Mucosa of descending colon (tissue), 3 donors: Measurements from ENCODE around the gene IFT52. TPM values are rescaled to one million over a fixed set of nuclear protein-coding genes. Genes with fewer than 3 reads are reported as not detected.

ENCODE experiments used
- ATAC-seq: fragments of 200-7000 bp; cut with Tn5 transposase; one replicate; pipeline ENCODE4 v1.9.1; 2020; ENCODE audit warnings: mild to moderate bottlenecking, moderate library complexity
- DNase-seq, 3 donors: peaks; one replicate each; pipeline ENCODE4 v3.0.0-alpha.2; 2020
- H3K36me3 ChIP-seq: fragments of 200-600 bp; one replicate; pipeline ENCODE4 v1.8.0; 2021; ENCODE audit warnings: low read depth, mild to moderate bottlenecking
- H3K4me1 ChIP-seq: fragments of 200-600 bp; one replicate; pipeline ENCODE4 v1.8.0; 2021; ENCODE audit warnings: low read depth, mild to moderate bottlenecking
- H3K4me3 ChIP-seq: fragments of 200-600 bp; one replicate; pipeline ENCODE4 v1.8.0; 2021; ENCODE audit warnings: mild to moderate bottlenecking
- H3K9me3 ChIP-seq: fragments of 200-600 bp; one replicate; pipeline ENCODE4 v1.8.0; 2021; ENCODE audit warnings: mild to moderate bottlenecking
- intact Hi-C, 2 donors: fragments of 100-400 bp; cut with DNase I in 1 of 2; cut with micrococcal nuclease in 1 of 2; formaldehyde crosslinking; loops; one replicate each; pipeline versions ENCODE4 v1.11.0 to v1.11.1; 2022; cut with DNase I, micrococcal nuclease
- total RNA-seq, 3 donors: library from RNA; stranded (reverse); fragmentation: NEBNext Ultra II Directional in 2 of 3; extraction: Animal tissue kit (Norgen Biotek cat#: 25700) in 2 of 3; gene quantifications; one replicate each; pipeline versions ENCODE4 v1.2.1 to v1.2.4, GENCODE V29; 2021 to 2023
- TF ChIP-seq, protein P1 (sequence below): fragments of 200-600 bp; IDR thresholded peaks from one replicate; pipeline ENCODE4 v1.8.0; 2022; ENCODE audit warnings: antibody characterized with exemption, mild to moderate bottlenecking
- donor health status: DM: no; HTN: no; CAD: no; lungs with moderate emphysema.
- donor health status: DM: no; HTN: no; CAD: no.
- donor health status: DM: no; HTN: yes; CAD: no.

Gene IFT52
- total RNA-seq, 3 donors from 2014 or later = 19.5 to 24.1 (median 22.8) TPM

DNA sequence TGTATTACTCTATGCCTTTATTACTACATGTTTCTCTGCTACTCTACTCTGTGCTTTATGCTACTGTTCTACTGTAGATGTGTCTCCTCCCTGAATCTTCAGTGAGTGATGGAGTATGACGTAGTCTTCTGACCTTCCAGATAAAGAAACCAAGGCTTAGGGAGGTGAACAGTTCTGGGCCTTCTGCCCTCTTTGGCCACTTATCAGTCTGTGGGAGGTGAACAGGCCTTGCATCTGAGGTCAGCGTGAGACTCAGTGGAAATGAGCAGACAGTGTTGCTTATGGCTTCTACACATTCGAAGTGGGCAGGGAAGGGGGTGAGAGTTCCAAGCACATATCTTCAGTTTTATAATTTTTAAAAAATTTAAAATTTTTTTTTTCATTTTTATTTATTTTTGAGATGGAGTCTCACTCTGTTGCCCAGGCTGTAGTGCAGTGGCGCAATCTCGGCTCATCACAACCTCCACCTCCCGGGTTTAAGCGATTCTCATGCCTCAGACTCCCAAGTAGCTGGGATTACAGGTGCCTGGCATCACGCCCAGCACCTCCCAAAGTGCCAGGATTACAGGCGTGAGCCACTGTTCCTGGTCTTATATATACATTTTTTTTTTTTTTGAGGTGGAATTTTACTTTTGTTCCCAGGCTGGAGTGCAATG is 100.3 kb downstream of the IFT52 start:
- H3K36me3 ChIP-seq = no peaks in the 10 kb centered on the region
- H3K4me1 ChIP-seq = no peaks in the 10 kb centered on the region
- ATAC-seq (no peak), DNase-seq (peak in 1 of 3 donors; percentile 12)
- H3K9me3 ChIP-seq = no peaks in the 10 kb centered on the region
- TF ChIP-seq, protein P1, sequence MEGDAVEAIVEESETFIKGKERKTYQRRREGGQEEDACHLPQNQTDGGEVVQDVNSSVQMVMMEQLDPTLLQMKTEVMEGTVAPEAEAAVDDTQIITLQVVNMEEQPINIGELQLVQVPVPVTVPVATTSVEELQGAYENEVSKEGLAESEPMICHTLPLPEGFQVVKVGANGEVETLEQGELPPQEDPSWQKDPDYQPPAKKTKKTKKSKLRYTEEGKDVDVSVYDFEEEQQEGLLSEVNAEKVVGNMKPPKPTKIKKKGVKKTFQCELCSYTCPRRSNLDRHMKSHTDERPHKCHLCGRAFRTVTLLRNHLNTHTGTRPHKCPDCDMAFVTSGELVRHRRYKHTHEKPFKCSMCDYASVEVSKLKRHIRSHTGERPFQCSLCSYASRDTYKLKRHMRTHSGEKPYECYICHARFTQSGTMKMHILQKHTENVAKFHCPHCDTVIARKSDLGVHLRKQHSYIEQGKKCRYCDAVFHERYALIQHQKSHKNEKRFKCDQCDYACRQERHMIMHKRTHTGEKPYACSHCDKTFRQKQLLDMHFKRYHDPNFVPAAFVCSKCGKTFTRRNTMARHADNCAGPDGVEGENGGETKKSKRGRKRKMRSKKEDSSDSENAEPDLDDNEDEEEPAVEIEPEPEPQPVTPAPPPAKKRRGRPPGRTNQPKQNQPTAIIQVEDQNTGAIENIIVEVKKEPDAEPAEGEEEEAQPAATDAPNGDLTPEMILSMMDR = no peak
- H3K4me3 ChIP-seq = no peak overlapping the region
- intact Hi-C loops = no loop called here

DNA sequence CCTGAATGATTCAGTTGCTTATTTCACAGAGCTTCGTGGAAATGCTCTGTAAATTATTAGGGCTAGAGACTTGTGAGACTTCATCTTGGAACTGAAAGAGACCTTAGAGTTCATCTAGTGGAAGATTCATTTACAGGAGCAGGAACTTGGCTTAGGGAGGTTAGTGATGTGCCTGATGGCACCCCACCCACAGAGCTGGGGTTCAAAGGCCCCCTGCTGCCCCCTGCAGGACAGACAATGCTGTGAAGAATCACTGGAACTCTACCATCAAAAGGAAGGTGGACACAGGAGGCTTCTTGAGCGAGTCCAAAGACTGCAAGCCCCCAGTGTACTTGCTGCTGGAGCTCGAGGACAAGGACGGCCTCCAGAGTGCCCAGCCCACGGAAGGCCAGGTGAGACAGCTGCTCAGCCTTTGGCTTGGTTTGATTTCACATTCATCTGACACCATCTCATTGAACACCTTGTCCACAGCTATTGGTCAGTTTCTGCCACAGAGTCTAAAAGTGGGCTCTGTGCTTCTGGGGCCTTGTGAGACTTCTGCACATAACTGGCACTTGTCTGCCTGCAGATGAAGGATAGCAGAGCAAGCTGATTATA is 101.3 kb downstream of the IFT52 start:
- peak; percentile 91 for ATAC-seq
- no peaks in the 10 kb centered on the region for H3K36me3 ChIP-seq
- no peaks in the 10 kb centered on the region for H3K9me3 ChIP-seq
- intact Hi-C loops = no loop called here
- TF ChIP-seq, protein P1 = peak; percentile 14
- peak; percentile 61 to 86 (median 83) for DNase-seq
- no peaks in the 10 kb centered on the region for H3K4me1 ChIP-seq
- no peak overlapping the region for H3K4me3 ChIP-seq

DNA sequence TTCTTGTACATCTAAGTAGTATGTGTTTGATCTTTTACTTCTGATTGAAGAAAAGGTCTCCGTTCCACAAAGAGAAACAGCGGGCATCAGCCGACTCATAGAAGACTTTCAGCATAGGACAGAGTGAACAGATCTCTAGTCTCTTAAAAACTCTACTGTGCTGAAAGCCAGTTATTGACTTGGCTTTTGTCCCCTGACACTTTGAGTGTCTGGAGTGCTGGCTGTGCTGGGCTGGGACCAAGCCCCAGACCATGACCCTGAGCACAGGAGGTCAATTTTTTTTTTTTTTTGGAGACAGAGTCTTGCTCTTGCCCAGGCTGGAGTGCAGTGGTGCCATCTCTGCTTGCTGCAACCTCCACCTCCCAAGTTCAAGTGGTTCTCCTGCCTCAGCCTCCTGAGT is 104.0 kb downstream of the IFT52 start:
- no peaks in the 10 kb centered on the region for H3K36me3 ChIP-seq

DNA sequence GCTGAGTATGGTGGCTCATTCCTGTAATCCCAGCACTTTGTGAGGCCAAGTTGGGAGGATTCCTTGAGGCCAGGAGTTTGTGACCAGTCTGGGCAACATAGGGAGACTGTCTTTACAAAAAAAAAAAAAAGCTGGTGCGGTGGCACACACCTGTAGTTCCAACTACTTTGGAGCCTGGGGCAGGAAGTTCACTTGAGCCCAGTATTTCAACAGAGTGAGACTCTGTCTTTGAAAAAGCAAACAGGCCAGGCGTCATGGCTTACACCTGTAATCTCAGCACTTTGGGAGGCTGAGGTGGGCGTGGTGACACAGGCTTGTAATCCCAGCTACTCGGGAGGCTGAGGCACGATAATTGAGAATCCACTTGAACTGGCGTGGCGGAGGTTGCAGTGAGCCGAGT is 104.8 kb downstream of the IFT52 start:
- no peaks in the 10 kb centered on the region for H3K9me3 ChIP-seq
- DNase-seq (no peak), ATAC-seq (no peak)
- H3K36me3 ChIP-seq = no peaks in the 10 kb centered on the region
- TF ChIP-seq, protein P1 = no peak
- no peak overlapping the region for H3K4me3 ChIP-seq
- intact Hi-C loops = no loop called here
- H3K4me1 ChIP-seq = no peaks in the 10 kb centered on the region

More for the DNA sequence above, 104.0 kb downstream of the IFT52 start:
- intact Hi-C loops = no loop called here
- ATAC-seq (no peak), DNase-seq (peak in 1 of 3 donors; percentile 4)
- no peak overlapping the region for H3K4me3 ChIP-seq
- no peaks in the 10 kb centered on the region for H3K9me3 ChIP-seq
- TF ChIP-seq, protein P1 = no peak
- H3K4me1 ChIP-seq = no peaks in the 10 kb centered on the region

Other genes with a start within 250 kb of the IFT52 start
- 100 to 1,000 TPM; 106 to 145 (median 108) TPM for gene SRSF6, start 133.0 kb upstream of the IFT52 start, total RNA-seq
- gene L3MBTL1, start 83.2 kb upstream of the IFT52 start, total RNA-seq = 10 to 100 TPM in 2 of 3 donors, 1 to 10 TPM in 1; 6.4 to 13.1 (median 10.7) TPM
- 100 to 1,000 TPM in 2 of 3 donors, 10 to 100 TPM in 1; 60.4 to 207 (median 125) TPM for gene SGK2, start 31.9 kb upstream of the IFT52 start, total RNA-seq
- gene MYBL2, start 76.2 kb downstream of the IFT52 start, total RNA-seq = 10 to 100 TPM in 1 of 3 donors, 1 to 10 TPM in 2; 1.9 to 19.5 (median 5.1) TPM
- gene GTSF1L, start 136.1 kb downstream of the IFT52 start, total RNA-seq = not detected